GM23338 (cell line): ENCODE measurements around the gene IPPK. TPM values are rescaled to one million over a fixed set of nuclear protein-coding genes. Genes with fewer than 3 reads are reported as not detected.

ENCODE experiments used
- ATAC-seq: fragments of 200-7000 bp; cut with Tn5 transposase; 3 replicates; pipeline ENCODE4 v1.9.1; 2020
- DNase-seq: peaks from one replicate; pipeline ENCODE4 v3.0.0-alpha.2; 2015; ENCODE audit warnings: low spot score
- H2AFZ ChIP-seq: fragments of 200-600 bp; sonication (generic); 2 replicates; pipeline ENCODE4 v1.8.0; 2016; ENCODE audit warnings: antibody characterized with exemption, mild to moderate bottlenecking, moderate library complexity
- H3F3A ChIP-seq: fragments of 200-600 bp; sonication (generic); replicated peaks from 2 replicates; pipeline ENCODE4 v1.8.0; 2017; ENCODE audit warnings: antibody characterized with exemption, mixed run types, low read depth
- H3K27ac ChIP-seq: fragments of 200-600 bp; sonication (generic); 2 replicates; pipeline ENCODE4 v1.6.1; 2016; ENCODE audit warnings: low read depth
- H3K27me3 ChIP-seq: fragments of 200-600 bp; sonication (generic); 2 replicates; pipeline ENCODE4 v1.8.0; 2016; ENCODE audit warnings: mild to moderate bottlenecking, mixed run types, moderate library complexity; ENCODE audit not compliant: insufficient read depth
- H3K36me3 ChIP-seq: fragments of 200-600 bp; sonication (generic); 2 replicates; pipeline ENCODE4 v1.8.0; 2016; ENCODE audit warnings: mild to moderate bottlenecking; ENCODE audit not compliant: insufficient read depth
- H3K4me1 ChIP-seq: fragments of 200-600 bp; sonication (generic); 2 replicates; pipeline ENCODE4 v1.8.0; 2016; ENCODE audit warnings: mild to moderate bottlenecking, moderate library complexity; ENCODE audit not compliant: insufficient read depth
- H3K4me2 ChIP-seq: fragments of 200-600 bp; sonication (generic); 2 replicates; pipeline ENCODE4 v1.7.1; 2017; ENCODE audit warnings: mixed run types
- H3K4me3 ChIP-seq: fragments of 200-600 bp; sonication (generic); 2 replicates; pipeline ENCODE4 v1.6.1; 2016; ENCODE audit warnings: mixed run types
- H3K79me2 ChIP-seq: fragments of 200-600 bp; sonication (generic); replicated peaks from 2 replicates; pipeline ENCODE4 v1.8.0; 2017; ENCODE audit warnings: mild to moderate bottlenecking; ENCODE audit not compliant: insufficient read depth
- H3K9me2 ChIP-seq: fragments of 200-600 bp; sonication (generic); 2 replicates; pipeline ENCODE4 v1.8.0; 2017; ENCODE audit not compliant: insufficient read depth
- H4K20me1 ChIP-seq: fragments of 200-600 bp; sonication (generic); replicated peaks from 2 replicates; pipeline ENCODE4 v1.8.0; 2017; ENCODE audit warnings: mild to moderate bottlenecking; ENCODE audit not compliant: insufficient read depth
- H3K27ac Mint-ChIP-seq: 2 replicates; pipeline ENCODE4 v1.8.0; 2020; ENCODE audit warnings: inconsistent platforms, mild to moderate bottlenecking, moderate library complexity, mixed read lengths
- H3K27me3 Mint-ChIP-seq: 3 replicates; pipeline ENCODE4 v1.8.0; 2022; ENCODE audit warnings: low read depth, mild to moderate bottlenecking, moderate library complexity, mixed read lengths, inconsistent platforms; ENCODE audit not compliant: insufficient read depth, poor library complexity
- H3K36me3 Mint-ChIP-seq: 3 replicates; pipeline ENCODE4 v1.8.0; 2021; ENCODE audit warnings: low read depth, mild to moderate bottlenecking, inconsistent platforms, moderate library complexity, mixed read lengths
- H3K4me1 Mint-ChIP-seq: 3 replicates; pipeline ENCODE4 v1.8.0; 2020; ENCODE audit warnings: mild to moderate bottlenecking, inconsistent platforms, mixed read lengths
- H3K4me3 Mint-ChIP-seq: 3 replicates; pipeline ENCODE4 v1.8.0; 2021; ENCODE audit warnings: moderate library complexity, mild to moderate bottlenecking, inconsistent platforms, mixed read lengths
- H3K9me3 Mint-ChIP-seq: 3 replicates; pipeline ENCODE4 v1.8.0; 2020; ENCODE audit warnings: moderate library complexity, mild to moderate bottlenecking, inconsistent platforms, mixed read lengths
- CREB1 ChIP-seq: fragments of 250-450 bp; sonication (Bioruptor Pico); IDR thresholded peaks from 2 replicates; pipeline ENCODE4 v1.5.0; 2020; ENCODE audit warnings: low read depth, mild to moderate bottlenecking, moderate library complexity
- EZH2 ChIP-seq: fragments of 200-600 bp; sonication (generic); IDR thresholded peaks from one replicate; pipeline ENCODE4 v1.8.0; 2017; ENCODE audit warnings: antibody characterized with exemption, mild to moderate bottlenecking, low read depth; ENCODE audit not compliant: unreplicated experiment
- EZH2phosphoT487 ChIP-seq: fragments of 200-600 bp; sonication (generic); IDR thresholded peaks from one replicate; pipeline ENCODE4 v1.8.1; 2018; ENCODE audit warnings: antibody characterized with exemption; ENCODE audit not compliant: unreplicated experiment
- JUNB ChIP-seq: IDR thresholded peaks from one replicate; pipeline ENCODE4 v1.6.1; 2016; ENCODE audit warnings: antibody characterized with exemption; ENCODE audit not compliant: unreplicated experiment
- NANOG ChIP-seq: IDR thresholded peaks from 2 replicates; pipeline ENCODE4 v1.6.1; 2016; ENCODE audit warnings: antibody characterized with exemption, borderline replicate concordance
- POLR2AphosphoS5 ChIP-seq: IDR thresholded peaks from 2 replicates; pipeline ENCODE4 v1.6.1; 2016; ENCODE audit warnings: antibody characterized with exemption, low read depth
- STAT1 ChIP-seq: IDR thresholded peaks from one replicate; pipeline ENCODE4 v1.6.1; 2016; ENCODE audit warnings: antibody characterized with exemption; ENCODE audit not compliant: unreplicated experiment
- ZNF114 ChIP-seq: fragments of 250-450 bp; sonication (Bioruptor Pico); IDR thresholded peaks from 2 replicates; pipeline ENCODE4 v1.5.0; 2020; ENCODE audit warnings: mild to moderate bottlenecking, moderate library complexity
- polyA plus RNA-seq: library from polyadenylated mRNA; unstranded; fragments of >200 nt; fragmentation: Nextera tagmentation; extraction: Ambion mirVana; gene quantifications from 2 replicates; pipeline ENCODE4 v1.2.1, GENCODE V29; 2016
- total RNA-seq: library from RNA; depleted of rRNA; stranded (reverse); fragments of >200 nt; shearing (Covaris generic); gene quantifications from 2 replicates; pipeline ENCODE4 v1.2.3, GENCODE V29; 2014
- TF ChIP-seq, protein P1 (sequence below), 2 experiments: fragments of 200-600 bp in 1 of 2; sonication (generic) in 1 of 2; conservative IDR thresholded peaks; 2 replicates each; pipeline versions ENCODE4 v1.5.1 to v1.6.1; 2016 to 2017; ENCODE audit warnings: antibody characterized with exemption in 2 of 2, low read depth in 2 of 2, mild to moderate bottlenecking in 2 of 2, moderate library complexity in 1 of 2
- TF ChIP-seq, protein P2 (sequence below): IDR thresholded peaks from 2 replicates; pipeline ENCODE4 v1.6.1; 2016; ENCODE audit warnings: antibody characterized with exemption
- TF ChIP-seq, protein P3 (sequence below): fragments of 250-450 bp; sonication (Bioruptor Pico); IDR thresholded peaks from 2 replicates; pipeline ENCODE4 v1.5.0; 2020; ENCODE audit warnings: mild to moderate bottlenecking, moderate library complexity

IPPK gene
- total and polyA plus RNA-seq, 2 experiments from 2014 or later: 6.5 to 17.5 TPM

DNA sequence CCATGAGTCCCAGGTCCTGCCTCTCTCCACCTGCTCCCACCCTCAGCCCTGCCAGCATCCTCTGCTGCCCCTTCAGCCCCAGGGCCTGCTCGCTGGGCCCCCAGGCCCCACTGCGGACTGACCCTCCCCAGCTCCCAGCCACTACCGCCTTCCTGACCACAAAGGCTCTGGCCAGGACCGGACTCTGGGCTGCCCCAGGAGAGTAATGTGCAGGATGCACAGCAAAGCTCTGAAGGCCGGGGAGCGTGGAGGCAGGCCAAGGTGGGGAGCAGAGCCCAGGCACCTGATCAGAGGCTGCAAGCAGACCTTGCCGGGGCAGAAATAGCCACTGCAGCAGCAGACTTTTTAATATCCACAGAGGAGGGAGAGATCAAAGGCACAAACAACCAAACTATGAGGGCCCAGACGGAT is 27.9 kb downstream of the IPPK start (continued):
- TF ChIP-seq, protein P1, sequence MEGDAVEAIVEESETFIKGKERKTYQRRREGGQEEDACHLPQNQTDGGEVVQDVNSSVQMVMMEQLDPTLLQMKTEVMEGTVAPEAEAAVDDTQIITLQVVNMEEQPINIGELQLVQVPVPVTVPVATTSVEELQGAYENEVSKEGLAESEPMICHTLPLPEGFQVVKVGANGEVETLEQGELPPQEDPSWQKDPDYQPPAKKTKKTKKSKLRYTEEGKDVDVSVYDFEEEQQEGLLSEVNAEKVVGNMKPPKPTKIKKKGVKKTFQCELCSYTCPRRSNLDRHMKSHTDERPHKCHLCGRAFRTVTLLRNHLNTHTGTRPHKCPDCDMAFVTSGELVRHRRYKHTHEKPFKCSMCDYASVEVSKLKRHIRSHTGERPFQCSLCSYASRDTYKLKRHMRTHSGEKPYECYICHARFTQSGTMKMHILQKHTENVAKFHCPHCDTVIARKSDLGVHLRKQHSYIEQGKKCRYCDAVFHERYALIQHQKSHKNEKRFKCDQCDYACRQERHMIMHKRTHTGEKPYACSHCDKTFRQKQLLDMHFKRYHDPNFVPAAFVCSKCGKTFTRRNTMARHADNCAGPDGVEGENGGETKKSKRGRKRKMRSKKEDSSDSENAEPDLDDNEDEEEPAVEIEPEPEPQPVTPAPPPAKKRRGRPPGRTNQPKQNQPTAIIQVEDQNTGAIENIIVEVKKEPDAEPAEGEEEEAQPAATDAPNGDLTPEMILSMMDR (conservative IDR thresholded peaks at IDR 0.05; ENCODE audit: low read depth in 2 of 2): no peak
- TF ChIP-seq ZNF114 (CRISPR knock-in tag): no peak

DNA sequence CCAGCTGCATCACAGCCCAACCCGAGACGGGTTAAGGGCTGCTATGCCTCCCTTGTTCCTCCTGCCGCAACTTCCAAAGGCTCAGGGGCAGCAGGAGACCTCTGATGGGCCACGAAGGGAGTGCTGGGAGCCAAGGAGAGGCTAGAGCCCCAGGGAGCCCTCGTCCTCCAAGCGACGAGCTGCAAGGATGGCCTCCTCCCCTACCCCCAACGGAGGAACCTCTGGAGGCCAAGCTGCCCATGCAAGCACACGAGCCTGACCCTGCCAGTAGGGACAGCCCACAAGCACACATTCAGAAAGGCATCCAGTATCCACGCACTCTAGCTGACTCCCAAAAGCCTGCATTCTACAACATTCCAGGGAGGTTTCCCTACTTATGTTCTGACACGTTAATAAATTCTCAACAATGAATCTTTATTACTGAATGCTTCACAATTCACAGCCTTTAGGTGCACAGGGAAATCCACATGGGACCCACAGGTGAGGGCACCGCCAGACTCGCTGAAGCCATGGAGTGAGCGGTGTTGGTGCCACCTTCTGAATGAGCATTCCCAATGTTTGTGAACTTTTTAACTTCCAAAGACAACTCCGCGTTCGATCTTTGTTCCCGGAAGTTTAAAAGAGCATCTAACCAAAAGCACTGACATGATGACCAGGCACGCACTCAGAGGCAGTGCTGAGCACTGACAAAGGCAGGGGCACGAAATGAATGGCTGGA is 28.7 kb downstream of the IPPK start:
- H3K4me1 Mint-ChIP-seq: no peaks in the 10 kb centered on the region; the same call in 2 of the 3 replicates
- H3K27ac Mint-ChIP-seq: no peak overlapping the region; the same call in 1 of the 2 replicates
- Histone ChIP-seq H3K27ac (no peak overlapping the region), H3K4me1 (no peaks in the 10 kb centered on the region), H4K20me1 (peaks cover 8% of the 10 kb centered on the region; the same call in 1 of the 2 replicates), H3K79me2 (no peaks in the 10 kb centered on the region), H3K36me3 (peaks cover 3% of the 10 kb centered on the region; the same call in 1 of the 2 replicates), H3K4me3 (no peak overlapping the region), H3K4me2 (no peak overlapping the region), H3F3A (no peaks in the 10 kb centered on the region), H3K27me3 (no peaks in the 10 kb centered on the region), H2AFZ (no peak overlapping the region), H3K9me2 (no peaks in the 10 kb centered on the region)
- H3K4me3 Mint-ChIP-seq: no peak overlapping the region
- DNase-seq (no peak), ATAC-seq (no peak)
- H3K27me3 Mint-ChIP-seq: peaks cover 5% of the 10 kb centered on the region
- TF ChIP-seq ZNF114 (CRISPR knock-in tag) (no peak), JUNB (no peak), EZH2 (no peak), POLR2AphosphoS5 (no peak), EZH2phosphoT487 (no peak), NANOG (no peak), CREB1 (no peak), STAT1 (no peak)
- TF ChIP-seq, protein P2, sequence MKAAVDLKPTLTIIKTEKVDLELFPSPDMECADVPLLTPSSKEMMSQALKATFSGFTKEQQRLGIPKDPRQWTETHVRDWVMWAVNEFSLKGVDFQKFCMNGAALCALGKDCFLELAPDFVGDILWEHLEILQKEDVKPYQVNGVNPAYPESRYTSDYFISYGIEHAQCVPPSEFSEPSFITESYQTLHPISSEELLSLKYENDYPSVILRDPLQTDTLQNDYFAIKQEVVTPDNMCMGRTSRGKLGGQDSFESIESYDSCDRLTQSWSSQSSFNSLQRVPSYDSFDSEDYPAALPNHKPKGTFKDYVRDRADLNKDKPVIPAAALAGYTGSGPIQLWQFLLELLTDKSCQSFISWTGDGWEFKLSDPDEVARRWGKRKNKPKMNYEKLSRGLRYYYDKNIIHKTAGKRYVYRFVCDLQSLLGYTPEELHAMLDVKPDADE: no peak
- TF ChIP-seq, protein P3, sequence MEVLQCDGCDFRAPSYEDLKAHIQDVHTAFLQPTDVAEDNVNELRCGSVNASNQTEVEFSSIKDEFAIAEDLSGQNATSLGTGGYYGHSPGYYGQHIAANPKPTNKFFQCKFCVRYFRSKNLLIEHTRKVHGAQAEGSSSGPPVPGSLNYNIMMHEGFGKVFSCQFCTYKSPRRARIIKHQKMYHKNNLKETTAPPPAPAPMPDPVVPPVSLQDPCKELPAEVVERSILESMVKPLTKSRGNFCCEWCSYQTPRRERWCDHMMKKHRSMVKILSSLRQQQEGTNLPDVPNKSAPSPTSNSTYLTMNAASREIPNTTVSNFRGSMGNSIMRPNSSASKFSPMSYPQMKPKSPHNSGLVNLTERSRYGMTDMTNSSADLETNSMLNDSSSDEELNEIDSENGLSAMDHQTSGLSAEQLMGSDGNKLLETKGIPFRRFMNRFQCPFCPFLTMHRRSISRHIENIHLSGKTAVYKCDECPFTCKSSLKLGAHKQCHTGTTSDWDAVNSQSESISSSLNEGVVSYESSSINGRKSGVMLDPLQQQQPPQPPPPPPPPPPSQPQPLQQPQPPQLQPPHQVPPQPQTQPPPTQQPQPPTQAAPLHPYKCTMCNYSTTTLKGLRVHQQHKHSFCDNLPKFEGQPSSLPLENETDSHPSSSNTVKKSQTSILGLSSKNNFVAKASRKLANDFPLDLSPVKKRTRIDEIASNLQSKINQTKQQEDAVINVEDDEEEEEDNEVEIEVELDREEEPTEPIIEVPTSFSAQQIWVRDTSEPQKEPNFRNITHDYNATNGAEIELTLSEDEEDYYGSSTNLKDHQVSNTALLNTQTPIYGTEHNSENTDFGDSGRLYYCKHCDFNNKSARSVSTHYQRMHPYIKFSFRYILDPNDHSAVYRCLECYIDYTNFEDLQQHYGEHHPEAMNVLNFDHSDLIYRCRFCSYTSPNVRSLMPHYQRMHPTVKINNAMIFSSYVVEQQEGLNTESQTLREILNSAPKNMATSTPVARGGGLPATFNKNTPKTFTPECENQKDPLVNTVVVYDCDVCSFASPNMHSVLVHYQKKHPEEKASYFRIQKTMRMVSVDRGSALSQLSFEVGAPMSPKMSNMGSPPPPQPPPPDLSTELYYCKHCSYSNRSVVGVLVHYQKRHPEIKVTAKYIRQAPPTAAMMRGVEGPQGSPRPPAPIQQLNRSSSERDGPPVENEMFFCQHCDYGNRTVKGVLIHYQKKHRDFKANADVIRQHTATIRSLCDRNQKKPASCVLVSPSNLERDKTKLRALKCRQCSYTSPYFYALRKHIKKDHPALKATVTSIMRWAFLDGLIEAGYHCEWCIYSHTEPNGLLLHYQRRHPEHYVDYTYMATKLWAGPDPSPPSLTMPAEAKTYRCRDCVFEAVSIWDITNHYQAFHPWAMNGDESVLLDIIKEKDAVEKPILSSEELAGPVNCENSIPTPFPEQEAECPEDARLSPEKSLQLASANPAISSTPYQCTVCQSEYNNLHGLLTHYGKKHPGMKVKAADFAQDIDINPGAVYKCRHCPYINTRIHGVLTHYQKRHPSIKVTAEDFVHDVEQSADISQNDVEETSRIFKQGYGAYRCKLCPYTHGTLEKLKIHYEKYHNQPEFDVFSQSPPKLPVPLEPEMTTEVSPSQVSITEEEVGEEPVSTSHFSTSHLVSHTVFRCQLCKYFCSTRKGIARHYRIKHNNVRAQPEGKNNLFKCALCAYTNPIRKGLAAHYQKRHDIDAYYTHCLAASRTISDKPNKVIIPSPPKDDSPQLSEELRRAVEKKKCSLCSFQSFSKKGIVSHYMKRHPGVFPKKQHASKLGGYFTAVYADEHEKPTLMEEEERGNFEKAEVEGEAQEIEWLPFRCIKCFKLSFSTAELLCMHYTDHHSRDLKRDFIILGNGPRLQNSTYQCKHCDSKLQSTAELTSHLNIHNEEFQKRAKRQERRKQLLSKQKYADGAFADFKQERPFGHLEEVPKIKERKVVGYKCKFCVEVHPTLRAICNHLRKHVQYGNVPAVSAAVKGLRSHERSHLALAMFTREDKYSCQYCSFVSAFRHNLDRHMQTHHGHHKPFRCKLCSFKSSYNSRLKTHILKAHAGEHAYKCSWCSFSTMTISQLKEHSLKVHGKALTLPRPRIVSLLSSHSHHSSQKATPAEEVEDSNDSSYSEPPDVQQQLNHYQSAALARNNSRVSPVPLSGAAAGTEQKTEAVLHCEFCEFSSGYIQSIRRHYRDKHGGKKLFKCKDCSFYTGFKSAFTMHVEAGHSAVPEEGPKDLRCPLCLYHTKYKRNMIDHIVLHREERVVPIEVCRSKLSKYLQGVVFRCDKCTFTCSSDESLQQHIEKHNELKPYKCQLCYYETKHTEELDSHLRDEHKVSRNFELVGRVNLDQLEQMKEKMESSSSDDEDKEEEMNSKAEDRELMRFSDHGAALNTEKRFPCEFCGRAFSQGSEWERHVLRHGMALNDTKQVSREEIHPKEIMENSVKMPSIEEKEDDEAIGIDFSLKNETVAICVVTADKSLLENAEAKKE (CRISPR knock-in tag): no peak
- no peaks in the 10 kb centered on the region for H3K9me3 Mint-ChIP-seq
- H3K36me3 Mint-ChIP-seq: peaks cover 44% of the 10 kb centered on the region
